ENCODE data around the gene SNRPA.

Gene SNRPA

DNA sequence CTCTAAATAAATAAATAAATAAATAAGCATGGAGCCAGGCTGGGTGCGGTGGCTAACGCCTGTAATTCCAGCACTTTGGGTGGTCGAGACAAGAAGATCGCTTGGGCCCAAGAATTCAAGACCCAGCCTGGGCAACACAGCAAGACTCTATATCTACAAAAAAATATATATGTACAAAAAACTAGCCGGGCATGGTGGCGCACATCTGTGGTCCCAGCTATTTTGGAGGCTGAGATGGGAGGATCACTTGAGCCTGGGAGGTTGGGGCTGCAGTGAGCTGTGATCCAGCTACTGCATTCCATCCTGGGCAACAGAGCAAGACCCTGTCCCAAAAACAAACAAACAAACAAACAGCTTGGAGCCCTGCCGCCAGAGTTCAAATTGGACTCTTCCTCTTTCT is 3.5 kb upstream of the SNRPA start:
- TF ChIP-seq GATA2 (IDR thresholded peaks at IDR 0.05; ENCODE audit: low read depth, low read length) (no peak), GATA3 (IDR thresholded peaks at IDR 0.05; ENCODE audit: low read depth, low read length) (no peak)

GRCh38 chr19:40750058-40750873 is 737 bp upstream of the SNRPA start, which contains the start of gene ACTMAP:
Gene ACTMAP, minus strand, starts transcription at chr19:40750477. Its CDS starts 674 bp downstream, at chr19:40749803.
- TF ChIP-seq GATA2 (IDR thresholded peaks at IDR 0.05; ENCODE audit: low read depth, low read length) (no peak), GATA3 (IDR thresholded peaks at IDR 0.05; ENCODE audit: low read depth, low read length) (no peak)

- no peak for TF ChIP-seq GATA3 (IDR thresholded peaks at IDR 0.05; ENCODE audit: low read depth, low read length)
- TF ChIP-seq GATA2 (IDR thresholded peaks at IDR 0.05; ENCODE audit: low read depth, low read length) = no peak
Observed at GRCh38 chr19:40752257-40752781, 1.3 kb downstream of the SNRPA start.

- TF ChIP-seq GATA3 (IDR thresholded peaks at IDR 0.05; ENCODE audit: low read depth, low read length) (no peak), GATA2 (IDR thresholded peaks at IDR 0.05; ENCODE audit: low read depth, low read length) (no peak)
Observed at GRCh38 chr19:40754611-40755247, 3.7 kb downstream of the SNRPA start.

- TF ChIP-seq GATA2 (IDR thresholded peaks at IDR 0.05; ENCODE audit: low read depth, low read length) (no peak), GATA3 (IDR thresholded peaks at IDR 0.05; ENCODE audit: low read depth, low read length) (no peak)
Observed at GRCh38 chr19:40755248-40755624, 4.2 kb downstream of the SNRPA start.

DNA sequence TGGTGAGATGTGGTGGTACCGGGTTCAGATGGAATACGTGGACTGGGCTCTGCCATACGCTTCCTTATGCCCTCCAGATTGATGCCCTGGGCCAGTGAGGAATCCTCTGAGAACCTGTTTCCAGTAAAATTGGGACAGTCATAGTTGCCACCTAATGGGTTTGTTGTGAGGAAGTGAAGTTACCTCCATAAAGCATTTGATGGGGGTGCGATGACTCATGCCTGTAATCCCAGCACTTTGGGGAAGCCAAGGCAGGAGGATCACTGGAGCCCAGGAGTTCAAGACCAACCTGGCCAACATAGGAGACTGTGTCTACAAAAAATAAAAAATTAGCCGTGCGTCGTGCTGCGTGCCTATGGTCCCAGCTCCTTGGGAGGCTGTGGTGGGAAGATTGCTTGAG is 4.8 kb downstream of the SNRPA start:
- TF ChIP-seq GATA3 (IDR thresholded peaks at IDR 0.05; ENCODE audit: low read depth, low read length) (no peak), GATA2 (IDR thresholded peaks at IDR 0.05; ENCODE audit: low read depth, low read length) (no peak)

GRCh38 chr19:40756502-40757110 is 5.6 kb downstream of the SNRPA start:
- TF ChIP-seq GATA2 (IDR thresholded peaks at IDR 0.05; ENCODE audit: low read depth, low read length) (no peak), GATA3 (IDR thresholded peaks at IDR 0.05; ENCODE audit: low read depth, low read length) (no peak)

DNA sequence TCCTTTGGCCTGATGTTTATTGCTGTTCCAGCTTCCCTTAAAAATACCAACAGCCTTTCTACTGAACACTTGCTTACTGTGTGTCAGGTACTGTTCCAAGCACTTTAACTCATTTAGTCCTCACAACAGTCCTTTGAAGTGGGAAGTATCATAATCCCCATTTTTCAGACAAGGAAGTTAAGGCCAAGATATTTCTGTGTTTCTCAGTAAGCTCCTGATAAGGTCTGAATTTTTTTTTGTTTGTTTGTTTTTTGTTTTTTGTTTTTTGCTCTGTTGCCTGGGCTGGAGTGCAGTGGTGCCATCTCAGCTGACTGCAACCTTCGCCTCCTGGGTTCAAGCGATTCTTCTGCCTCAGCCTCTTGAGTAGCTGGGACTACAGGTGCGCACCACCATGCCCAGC is 7.5 kb downstream of the SNRPA start:
- TF ChIP-seq GATA2 (IDR thresholded peaks at IDR 0.05; ENCODE audit: low read depth, low read length) (no peak), GATA3 (IDR thresholded peaks at IDR 0.05; ENCODE audit: low read depth, low read length) (no peak)

GRCh38 chr19:40759352-40759751 is 8.3 kb downstream of the SNRPA start:
- TF ChIP-seq GATA2 (IDR thresholded peaks at IDR 0.05; ENCODE audit: low read depth, low read length) (no peak), GATA3 (IDR thresholded peaks at IDR 0.05; ENCODE audit: low read depth, low read length) (no peak)

DNA sequence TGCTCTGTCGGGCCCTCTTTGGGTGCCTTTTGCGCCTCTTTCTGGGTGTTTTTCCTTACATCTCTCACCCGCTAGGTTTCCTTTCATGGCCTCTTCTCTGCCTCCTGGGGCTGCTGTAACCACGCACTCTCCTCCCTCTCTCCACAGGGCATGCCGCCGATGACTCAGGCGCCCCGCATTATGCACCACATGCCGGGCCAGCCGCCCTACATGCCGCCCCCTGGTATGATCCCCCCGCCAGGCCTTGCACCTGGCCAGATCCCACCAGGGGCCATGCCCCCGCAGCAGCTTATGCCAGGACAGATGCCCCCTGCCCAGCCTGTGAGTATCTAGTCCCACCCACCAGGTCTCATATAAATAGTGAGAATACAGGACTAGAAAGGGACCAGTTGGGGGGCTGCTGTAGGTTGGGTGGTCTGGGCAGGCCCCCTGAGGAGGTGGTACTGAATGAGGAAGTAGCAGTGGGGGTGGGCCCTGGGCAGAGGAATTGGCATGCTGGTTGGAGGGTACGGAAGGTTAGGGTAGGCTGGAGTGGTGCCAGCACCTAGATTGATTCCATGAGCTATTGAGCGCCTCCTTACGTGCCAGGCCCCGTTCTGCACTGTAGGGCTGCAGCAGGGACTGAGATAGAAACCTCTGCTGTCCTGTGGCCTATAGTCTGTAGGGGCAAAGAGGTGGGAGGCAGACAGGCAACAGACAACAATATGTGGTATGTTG is 11.9 kb downstream of the SNRPA start:
- TF ChIP-seq GATA3 (IDR thresholded peaks at IDR 0.05; ENCODE audit: low read depth, low read length) (no peak), GATA2 (IDR thresholded peaks at IDR 0.05; ENCODE audit: low read depth, low read length) (no peak)

DNA sequence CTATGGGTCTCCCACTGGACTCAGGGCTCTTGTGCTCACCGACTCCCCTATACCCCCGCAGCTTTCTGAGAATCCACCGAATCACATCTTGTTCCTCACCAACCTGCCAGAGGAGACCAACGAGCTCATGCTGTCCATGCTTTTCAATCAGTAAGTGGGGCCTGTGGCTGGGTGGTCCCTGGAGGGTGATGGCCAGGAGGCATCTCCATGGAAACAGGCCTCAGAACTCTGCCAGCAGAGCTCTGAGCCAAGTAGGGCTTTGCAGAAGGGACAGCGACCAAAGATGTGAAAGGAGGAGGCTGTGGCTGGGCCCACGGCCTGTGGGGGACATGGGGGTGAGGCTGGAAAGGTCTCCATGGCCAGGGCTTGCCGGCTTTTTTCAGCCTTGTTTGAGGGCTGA is 12.5 kb downstream of the SNRPA start:
- TF ChIP-seq GATA3 (IDR thresholded peaks at IDR 0.05; ENCODE audit: low read depth, low read length) = no peak
- no peak for TF ChIP-seq GATA2 (IDR thresholded peaks at IDR 0.05; ENCODE audit: low read depth, low read length)

DNA sequence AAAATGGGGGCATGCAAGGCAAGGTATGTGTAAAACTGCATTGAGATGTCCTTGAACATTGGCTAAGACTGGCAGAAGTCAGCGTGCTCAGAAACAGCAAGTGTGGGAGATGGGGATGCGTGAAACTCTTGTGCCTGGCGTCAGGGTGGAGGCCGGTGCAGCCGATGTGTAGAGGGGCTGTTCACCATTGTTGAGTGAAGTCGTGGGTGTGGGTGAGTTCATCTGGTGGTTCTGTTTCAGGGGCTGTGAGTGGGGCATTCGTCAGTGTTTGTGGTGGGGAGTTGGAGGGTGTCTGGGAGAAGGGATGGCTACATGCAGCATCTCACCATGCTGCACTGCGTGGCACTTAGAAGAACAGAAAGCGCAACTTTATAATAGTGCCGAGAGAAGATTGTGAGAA is 13.0 kb downstream of the SNRPA start:
- no peak for TF ChIP-seq GATA3 (IDR thresholded peaks at IDR 0.05; ENCODE audit: low read depth, low read length)
- TF ChIP-seq GATA2 (IDR thresholded peaks at IDR 0.05; ENCODE audit: low read depth, low read length) = no peak

DNA sequence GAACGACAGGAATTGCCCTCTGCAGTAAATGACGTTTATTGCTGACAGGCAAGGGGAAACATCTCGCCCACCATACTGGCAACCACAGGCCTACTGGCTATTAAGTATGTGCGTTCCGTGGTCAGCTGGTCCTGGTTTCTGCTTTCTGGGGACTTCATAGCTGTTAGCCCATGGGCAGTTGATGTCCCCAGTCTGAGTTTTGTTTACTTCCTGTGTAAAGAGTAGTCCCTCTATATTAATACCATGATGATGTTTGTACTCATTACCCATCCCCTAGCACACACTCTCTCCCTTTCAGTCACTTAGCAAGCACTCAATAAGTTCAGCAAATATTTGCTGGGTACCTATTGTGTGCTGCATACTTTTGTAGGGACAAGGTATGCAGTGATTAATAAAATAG is 17.9 kb downstream of the SNRPA start:
- TF ChIP-seq GATA2 (IDR thresholded peaks at IDR 0.05; ENCODE audit: low read depth, low read length) (no peak), GATA3 (IDR thresholded peaks at IDR 0.05; ENCODE audit: low read depth, low read length) (no peak)

Measured in SH-SY5Y (cell line).